CD14-positive monocyte (primary cell): Measurements from ENCODE around the gene PCDH8. TPM values are rescaled to one million over a fixed set of nuclear protein-coding genes. Genes with fewer than 3 reads are reported as not detected.
A peak's percentile ranks its signal among the peaks of the same experiment; 100 is the strongest.

Experiments
- DNase-seq, 3 donors: peaks; one replicate each; pipeline ENCODE4 v3.0.0-alpha.2; 2011 to 2022
- H2AFZ ChIP-seq: 2 replicates; pipeline ENCODE4 v1.6.0; 2012; ENCODE audit warnings: mild to moderate bottlenecking, low read depth, low read length, inconsistent platforms; ENCODE audit not compliant: insufficient read depth, poor library complexity, severe bottlenecking
- H3K27ac ChIP-seq, 2 donors: 1 replicate in 1 of 2; 2 replicates in 1 of 2; pipeline ENCODE4 v1.5.1; 2012 to 2013; ENCODE audit warnings: low read length in 2 of 2, control low read depth in 1 of 2, inconsistent platforms in 1 of 2, low read depth in 1 of 2, mild to moderate bottlenecking in 1 of 2
- H3K27me3 ChIP-seq, 2 donors: one replicate each; pipeline versions ENCODE4 v1.6.0 to v1.6.1; 2011 to 2013; ENCODE audit warnings: low read length in 2 of 2; ENCODE audit not compliant: control insufficient read depth in 2 of 2, insufficient read depth in 2 of 2
- H3K36me3 ChIP-seq, 2 donors: replicated peaks in 1 of 2; 1 replicate in 1 of 2; 2 replicates in 1 of 2; pipeline versions ENCODE4 v1.5.1 to v1.6.1; 2012 to 2013; ENCODE audit warnings: low read length in 2 of 2, control low read depth in 1 of 2, inconsistent platforms in 1 of 2, mild to moderate bottlenecking in 1 of 2; ENCODE audit not compliant: insufficient read depth in 2 of 2, control insufficient read depth in 1 of 2
- H3K4me1 ChIP-seq, 2 donors: 1 replicate in 1 of 2; 2 replicates in 1 of 2; pipeline versions ENCODE4 v1.5.1 to v1.6.1; 2012 to 2013; ENCODE audit warnings: low read length in 2 of 2, control low read depth in 1 of 2, inconsistent platforms in 1 of 2, mild to moderate bottlenecking in 1 of 2, moderate library complexity in 1 of 2; ENCODE audit not compliant: insufficient read depth in 2 of 2, control insufficient read depth in 1 of 2
- H3K4me2 ChIP-seq: replicated peaks from 2 replicates; pipeline ENCODE3; 2012; ENCODE audit warnings: low read length, moderate library complexity, mild to moderate bottlenecking; ENCODE audit not compliant: poor library complexity, severe bottlenecking; ENCODE audit errors: extremely low read depth
- H3K4me3 ChIP-seq, 3 experiments: fragments of 200-600 bp in 1 of 3; sonication (generic) in 1 of 3; replicated peaks in 1 of 3; 1 replicate in 2 of 3; 2 replicates in 1 of 3; pipeline ENCODE4 v1.5.1; 2011 to 2013; ENCODE audit warnings: low read length in 3 of 3, mild to moderate bottlenecking in 3 of 3, control low read depth in 2 of 3, low read depth in 2 of 3, inconsistent platforms in 1 of 3, moderate library complexity in 1 of 3
- H3K79me2 ChIP-seq: 2 replicates; pipeline ENCODE4 v1.6.0; 2012; ENCODE audit warnings: mild to moderate bottlenecking, control low read depth, inconsistent platforms, low read length, moderate library complexity; ENCODE audit not compliant: insufficient read depth
- H3K9ac ChIP-seq: 2 replicates; pipeline ENCODE4 v1.6.0; 2017; ENCODE audit warnings: low read length, mild to moderate bottlenecking; ENCODE audit not compliant: insufficient read depth, poor library complexity, severe bottlenecking
- H3K9me3 ChIP-seq, 2 donors: replicated peaks in 1 of 2; 1 replicate in 1 of 2; 2 replicates in 1 of 2; pipeline versions ENCODE4 v1.5.1 to v1.6.1; 2012 to 2013; ENCODE audit warnings: low read length in 2 of 2, control low read depth in 1 of 2; ENCODE audit not compliant: control insufficient read depth in 1 of 2, insufficient read depth in 1 of 2
- H4K20me1 ChIP-seq: 2 replicates; pipeline ENCODE4 v1.6.0; 2012; ENCODE audit warnings: mild to moderate bottlenecking, low read length, control low read depth, moderate library complexity; ENCODE audit not compliant: insufficient read depth
- H3K27ac Mint-ChIP-seq, 7 donors: one replicate each; pipeline ENCODE4 v1.8.0; 2020; ENCODE audit warnings: mild to moderate bottlenecking in 7 of 7, mixed read lengths in 7 of 7, moderate library complexity in 6 of 7, inconsistent platforms in 2 of 7
- H3K27me3 Mint-ChIP-seq, 3 donors: one replicate each; pipeline ENCODE4 v1.8.0; 2021 to 2022; ENCODE audit warnings: low read depth in 3 of 3, mild to moderate bottlenecking in 3 of 3, mixed read lengths in 3 of 3, moderate library complexity in 3 of 3, inconsistent platforms in 1 of 3
- H3K36me3 Mint-ChIP-seq, 2 donors: one replicate each; pipeline ENCODE4 v1.8.0; 2020; ENCODE audit warnings: mixed read lengths in 2 of 2, inconsistent platforms in 1 of 2, mild to moderate bottlenecking in 1 of 2
- H3K4me1 Mint-ChIP-seq: one replicate; pipeline ENCODE4 v1.8.0; 2020; ENCODE audit warnings: mild to moderate bottlenecking, mixed read lengths
- H3K4me3 Mint-ChIP-seq, 2 donors: one replicate each; pipeline ENCODE4 v1.8.0; 2020; ENCODE audit warnings: mild to moderate bottlenecking in 2 of 2, mixed read lengths in 2 of 2, moderate library complexity in 1 of 2
- H3K9me3 Mint-ChIP-seq, 7 donors: one replicate each; pipeline ENCODE4 v1.8.0; 2020 to 2022; ENCODE audit warnings: mixed read lengths in 7 of 7, mild to moderate bottlenecking in 6 of 7, moderate library complexity in 6 of 7, inconsistent platforms in 2 of 7
- WGBS: methylation state at CpG from one replicate; pipeline ENCODE4 v1.1.5; 2013; ENCODE audit warnings: missing lambda C conversion rate; ENCODE audit not compliant: insufficient coverage; 5-methylcytosine and 5-hydroxymethylcytosine counted together
- intact Hi-C, 2 donors: fragments of 100-400 bp; cut with micrococcal nuclease; formaldehyde crosslinking; loops; one replicate each; pipeline versions ENCODE4 v1.15.0 to v1.15.1; 2023
- polyA plus RNA-seq, 3 donors: library from polyadenylated mRNA; depleted of rRNA in 1 of 3; unstranded in 2 of 3; stranded (reverse) in 1 of 3; fragments of 300-500 nt in 2 of 3; fragments of >200 nt in 1 of 3; fragmentation: Illumina TruSeq in 2 of 3; gene quantifications; 1 replicate in 2 of 3; 2 replicates in 1 of 3; pipeline ENCODE4 v1.2.3, GENCODE V29; 2012 to 2021
- TF ChIP-seq, protein P1 (sequence below): fragments of 200-600 bp; IDR thresholded peaks from one replicate; pipeline ENCODE4 v1.8.0; 2022; ENCODE audit warnings: antibody characterized with exemption, mild to moderate bottlenecking

Gene PCDH8
- polyA plus RNA-seq, 3 donors: not detected

DNA sequence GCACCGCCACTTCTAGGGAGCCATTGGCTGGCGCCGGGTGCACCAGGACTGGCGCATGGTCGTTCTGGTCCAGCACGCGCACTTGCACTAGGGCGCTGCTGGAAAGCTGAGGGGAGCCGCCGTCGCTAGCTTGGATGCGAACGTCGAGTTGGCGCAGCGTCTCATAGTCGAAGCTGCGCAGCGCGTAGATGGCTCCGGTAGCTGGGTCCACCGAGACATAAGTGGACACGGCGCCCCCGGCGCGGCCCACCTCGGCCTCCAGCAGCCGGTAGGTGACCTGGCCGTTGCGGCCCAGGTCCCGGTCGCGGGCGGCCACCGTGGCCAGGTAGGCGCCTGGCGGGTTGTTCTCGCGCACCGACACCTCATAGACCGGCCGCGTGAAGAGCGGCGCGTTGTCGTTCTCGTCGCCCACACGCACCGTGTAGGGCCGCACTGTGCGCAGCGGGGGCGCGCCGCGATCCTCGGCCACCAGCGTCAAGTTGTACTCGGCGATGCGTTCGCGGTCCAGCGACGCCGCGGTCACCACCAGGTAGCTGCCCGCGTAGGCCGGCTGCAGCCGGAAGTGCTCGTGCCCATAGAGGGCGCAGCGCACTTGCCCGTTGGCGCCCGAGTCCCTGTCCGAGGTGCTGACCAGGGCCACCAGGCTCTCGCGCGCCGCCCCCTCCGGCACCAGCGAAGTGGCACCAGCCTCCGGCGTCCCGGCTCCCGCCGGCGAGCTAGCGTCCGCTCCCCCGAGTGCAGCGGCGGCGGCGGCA, 1.7 kb downstream of the PCDH8 start:
- H3K27me3 Mint-ChIP-seq: peaks cover 66 to 92% (median 75%) of the 10 kb centered on the region in 3 donors
- Histone ChIP-seq H2AFZ (no peak overlapping the region), H3K9ac (no peak overlapping the region), H3K4me2 (no peak overlapping the region), H3K27me3 (peaks cover 56 to 88% of the 10 kb centered on the region in 2 donors), H3K4me1 (peaks cover 21 to 30% of the 10 kb centered on the region in 2 donors), H3K27ac (no peak overlapping the region), H4K20me1 (no peaks in the 10 kb centered on the region), H3K79me2 (no peaks in the 10 kb centered on the region), H3K36me3 (no peaks in the 10 kb centered on the region), H3K4me3 (no peak overlapping the region), H3K9me3 (peaks cover 20 to 51% of the 10 kb centered on the region in 2 donors)
- H3K4me3 Mint-ChIP-seq: peak overlapping the region in 1 of 2 donors; percentile 75
- TF ChIP-seq, protein P1, sequence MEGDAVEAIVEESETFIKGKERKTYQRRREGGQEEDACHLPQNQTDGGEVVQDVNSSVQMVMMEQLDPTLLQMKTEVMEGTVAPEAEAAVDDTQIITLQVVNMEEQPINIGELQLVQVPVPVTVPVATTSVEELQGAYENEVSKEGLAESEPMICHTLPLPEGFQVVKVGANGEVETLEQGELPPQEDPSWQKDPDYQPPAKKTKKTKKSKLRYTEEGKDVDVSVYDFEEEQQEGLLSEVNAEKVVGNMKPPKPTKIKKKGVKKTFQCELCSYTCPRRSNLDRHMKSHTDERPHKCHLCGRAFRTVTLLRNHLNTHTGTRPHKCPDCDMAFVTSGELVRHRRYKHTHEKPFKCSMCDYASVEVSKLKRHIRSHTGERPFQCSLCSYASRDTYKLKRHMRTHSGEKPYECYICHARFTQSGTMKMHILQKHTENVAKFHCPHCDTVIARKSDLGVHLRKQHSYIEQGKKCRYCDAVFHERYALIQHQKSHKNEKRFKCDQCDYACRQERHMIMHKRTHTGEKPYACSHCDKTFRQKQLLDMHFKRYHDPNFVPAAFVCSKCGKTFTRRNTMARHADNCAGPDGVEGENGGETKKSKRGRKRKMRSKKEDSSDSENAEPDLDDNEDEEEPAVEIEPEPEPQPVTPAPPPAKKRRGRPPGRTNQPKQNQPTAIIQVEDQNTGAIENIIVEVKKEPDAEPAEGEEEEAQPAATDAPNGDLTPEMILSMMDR: peak; percentile 40
- H3K4me1 Mint-ChIP-seq: peaks cover 25% of the 10 kb centered on the region
- H3K27ac Mint-ChIP-seq: no peak overlapping the region
- peak; percentile 5 to 39 (median 12) for DNase-seq
- 6% methylated on average over 100 of the region's 100 CpGs for WGBS
- peaks cover 9% of the 10 kb centered on the region in 2 donors for H3K36me3 Mint-ChIP-seq
- intact Hi-C loops: no loop called here
- peaks cover 12 to 53% (median 35%) of the 10 kb centered on the region in 7 donors for H3K9me3 Mint-ChIP-seq

- peaks cover 55 to 80% of the 10 kb centered on the region in 2 donors for H3K27me3 ChIP-seq
- H3K9ac ChIP-seq: no peak overlapping the region
- no peaks in the 10 kb centered on the region for H3K36me3 ChIP-seq
- H3K27ac ChIP-seq: no peak overlapping the region
- Mint-ChIP-seq H3K9me3 (peaks cover 12 to 49% (median 31%) of the 10 kb centered on the region in 7 donors), H3K4me3 (peak overlapping the region in 1 of 2 donors; percentile 80), H3K27ac (no peak overlapping the region), H3K27me3 (peaks cover 58 to 84% (median 68%) of the 10 kb centered on the region in 3 donors), H3K4me1 (peaks cover 18% of the 10 kb centered on the region), H3K36me3 (peaks cover 9% of the 10 kb centered on the region in 2 donors)
- peaks cover 20 to 51% of the 10 kb centered on the region in 2 donors for H3K9me3 ChIP-seq
- H3K4me2 ChIP-seq: peak overlapping the region; percentile 39
- peaks cover 13 to 22% of the 10 kb centered on the region in 2 donors for H3K4me1 ChIP-seq
- H3K79me2 ChIP-seq: no peaks in the 10 kb centered on the region
- H3K4me3 ChIP-seq: no peak overlapping the region
- intact Hi-C loops: no loop called here
- H4K20me1 ChIP-seq: no peaks in the 10 kb centered on the region
- DNase-seq: peak in 1 of 3 donors; percentile 12
- 3% methylated on average over 98 of the region's 98 CpGs for WGBS
- TF ChIP-seq, protein P1: no peak
- no peak overlapping the region for H2AFZ ChIP-seq
Measured at GRCh38 chr13:52845766-52846566, 2.5 kb downstream of the PCDH8 start.
